OCI-LY1 (cell line): ENCODE results near the gene RNF224.

Source experiments
- H2AFZ ChIP-seq: fragments of 200-600 bp; sonication (generic), shearing (Covaris generic); 2 replicates; pipeline ENCODE4 v1.6.0; 2014; ENCODE audit warnings: antibody characterized with exemption, mild to moderate bottlenecking, low read length
- H3F3A ChIP-seq: fragments of 200-600 bp; sonication (generic), shearing (Covaris generic); 2 replicates; pipeline ENCODE4 v1.6.0; 2014; ENCODE audit warnings: mild to moderate bottlenecking, antibody characterized with exemption, low read length, moderate library complexity; ENCODE audit not compliant: insufficient read depth
- H3K27ac ChIP-seq: fragments of 200-600 bp; sonication (generic); 2 replicates; pipeline ENCODE4 v1.5.1; 2014; ENCODE audit warnings: low read length, mixed run types, mild to moderate bottlenecking, low read depth; ENCODE audit not compliant: poor library complexity, severe bottlenecking
- H3K27me3 ChIP-seq: fragments of 200-600 bp; sonication (generic); 2 replicates; pipeline ENCODE4 v1.6.0; 2014; ENCODE audit warnings: antibody characterized with exemption, mild to moderate bottlenecking, low read length, moderate library complexity; ENCODE audit not compliant: insufficient read depth
- H3K36me3 ChIP-seq: fragments of 200-600 bp; sonication (generic); 2 replicates; pipeline ENCODE4 v1.6.1; 2014; ENCODE audit warnings: mild to moderate bottlenecking, antibody characterized with exemption, low read length, moderate library complexity, mixed read lengths; ENCODE audit not compliant: insufficient read depth
- H3K4me1 ChIP-seq: fragments of 200-600 bp; sonication (generic); 2 replicates; pipeline ENCODE4 v1.5.1; 2014; ENCODE audit warnings: mild to moderate bottlenecking, low read length, moderate library complexity; ENCODE audit not compliant: insufficient read depth, severe bottlenecking
- H3K4me2 ChIP-seq: fragments of 200-600 bp; sonication (generic), shearing (Covaris generic); 2 replicates; pipeline ENCODE4 v1.6.1; 2014; ENCODE audit warnings: low read length
- H3K4me3 ChIP-seq: fragments of 200-600 bp; sonication (generic); 2 replicates; pipeline ENCODE4 v1.5.1; 2014; ENCODE audit warnings: low read length, low read depth, mild to moderate bottlenecking, mixed read lengths; ENCODE audit not compliant: poor library complexity, severe bottlenecking
- H3K79me2 ChIP-seq: fragments of 200-600 bp; shearing (Covaris generic); 2 replicates; pipeline ENCODE4 v1.6.1; 2016; ENCODE audit warnings: mixed run types, low read length, mixed read lengths; ENCODE audit not compliant: insufficient read depth
- H3K9ac ChIP-seq: fragments of 200-600 bp; sonication (generic), shearing (Covaris generic); 2 replicates; pipeline ENCODE4 v1.6.1; 2014; ENCODE audit warnings: mild to moderate bottlenecking, low read length, mixed read lengths
- H3K9me2 ChIP-seq: fragments of 200-600 bp; sonication (generic), shearing (Covaris generic); 2 replicates; pipeline ENCODE4 v1.6.1; 2014; ENCODE audit warnings: low read depth, mild to moderate bottlenecking, low read length, mixed read lengths
- H3K9me3 ChIP-seq: fragments of 200-600 bp; shearing (Covaris generic); 2 replicates; pipeline ENCODE4 v1.6.1; 2014; ENCODE audit warnings: low read length, mixed read lengths
- H4K20me1 ChIP-seq: fragments of 200-600 bp; sonication (generic), shearing (Covaris generic); 2 replicates; pipeline ENCODE4 v1.6.0; 2016; ENCODE audit warnings: mild to moderate bottlenecking, low read length; ENCODE audit not compliant: insufficient read depth
- CTCF ChIP-seq: fragments of 200-600 bp; sonication (generic), shearing (Covaris generic); IDR thresholded peaks from 2 replicates; pipeline ENCODE4 v1.5.1; 2017; ENCODE audit warnings: mild to moderate bottlenecking, antibody characterized with exemption, low read length, moderate library complexity, mixed read lengths
- EZH2 ChIP-seq: fragments of 200-600 bp; sonication (generic), shearing (Covaris generic); IDR thresholded peaks from 2 replicates; pipeline ENCODE4 v1.8.0; 2017; ENCODE audit warnings: borderline replicate concordance, mixed run types, mild to moderate bottlenecking, antibody characterized with exemption, low read length, moderate library complexity, mixed read lengths

Gene RNF224

GRCh38 chr9:137190315-137190856 lies 36.9 kb upstream of the RNF224 start:
- Histone ChIP-seq H3K27ac (no peak overlapping the region), H3K27me3 (0 out of 2 replicates have a peak, but pooled peaks cover 5% of the 10 kb centered on the region), H4K20me1 (no peaks in the 10 kb centered on the region), H3K9me2 (no peaks in the 10 kb centered on the region), H2AFZ (no peak overlapping the region), H3K9me3 (no peaks in the 10 kb centered on the region), H3K4me2 (no peak overlapping the region), H3K9ac (no peak overlapping the region; the same call in 1 of the 2 replicates), H3F3A (no peaks in the 10 kb centered on the region), H3K36me3 (peaks cover 15% of the 10 kb centered on the region), H3K4me1 (peaks cover 30% of the 10 kb centered on the region), H3K4me3 (no peak overlapping the region), H3K79me2 (peaks cover 4% of the 10 kb centered on the region)
- TF ChIP-seq EZH2 = no peak
- no peak for TF ChIP-seq CTCF

- Histone ChIP-seq H3K4me2 (no peak overlapping the region), H3K79me2 (peaks cover 4% of the 10 kb centered on the region), H3K4me1 (peaks cover 27% of the 10 kb centered on the region), H3K9me2 (no peaks in the 10 kb centered on the region), H3K27me3 (0 out of 2 replicates have a peak, but pooled peaks cover 5% of the 10 kb centered on the region), H3K9me3 (no peaks in the 10 kb centered on the region), H3K4me3 (no peak overlapping the region), H3K9ac (no peak overlapping the region), H3K36me3 (peaks cover 15% of the 10 kb centered on the region), H4K20me1 (no peaks in the 10 kb centered on the region), H3F3A (no peaks in the 10 kb centered on the region), H3K27ac (no peak overlapping the region), H2AFZ (no peak overlapping the region)
- TF ChIP-seq CTCF (no peak), EZH2 (no peak)
Observed at GRCh38 chr9:137191245-137191644, 36.1 kb upstream of the RNF224 start.

- no peaks in the 10 kb centered on the region for H4K20me1 ChIP-seq
- H3K4me1 ChIP-seq = peaks cover 21% of the 10 kb centered on the region
Observed at GRCh38 chr9:137191691-137192447, 35.4 kb upstream of the RNF224 start.

More at GRCh38 chr9:137191691-137192447, 35.4 kb upstream of the RNF224 start:
- Histone ChIP-seq H3K36me3 (peaks cover 15% of the 10 kb centered on the region), H3K9me2 (no peaks in the 10 kb centered on the region), H3K4me2 (no peak overlapping the region), H3K9ac (no peak overlapping the region), H3K27me3 (0 out of 2 replicates have a peak, but pooled peaks cover 5% of the 10 kb centered on the region), H3K79me2 (peaks cover 4% of the 10 kb centered on the region), H2AFZ (no peak overlapping the region), H3F3A (no peaks in the 10 kb centered on the region), H3K27ac (no peak overlapping the region), H3K4me3 (no peak overlapping the region), H3K9me3 (no peaks in the 10 kb centered on the region)
- TF ChIP-seq CTCF = no peak
- TF ChIP-seq EZH2 = no peak
